22Rv1 (cell line): Measurements from ENCODE around the gene DCUN1D1.
"Not testable (repeated sequence)": the region's sequence is repeated elsewhere in the genome, so short reads cannot be mapped to it uniquely, and the experiment has no call there.

Source experiments
- H3K27ac ChIP-seq: fragments of 450-650 bp; 2 replicates; pipeline ENCODE4 v1.5.1; 2017
- CTCF ChIP-seq: fragments of 450-650 bp; IDR thresholded peaks from 2 replicates; pipeline ENCODE4 v1.5.1; 2017; ENCODE audit warnings: mild to moderate bottlenecking
- ZFX ChIP-seq: fragments of 450-650 bp; IDR thresholded peaks from 2 replicates; pipeline ENCODE4 v1.6.1; 2017; ENCODE audit warnings: antibody characterized with exemption, borderline replicate concordance

DCUN1D1 gene

GRCh38 chr3:183013074-183013473, 32.7 kb upstream of the DCUN1D1 start:
- no peak overlapping the region for H3K27ac ChIP-seq
- TF ChIP-seq CTCF (no peak), ZFX (no peak)

GRCh38 chr3:183008800-183009199, 28.5 kb upstream of the DCUN1D1 start:
- H3K27ac ChIP-seq, result no peak overlapping the region
- TF ChIP-seq ZFX (no peak), CTCF (no peak)

GRCh38 chr3:183008303-183008702, 28.0 kb upstream of the DCUN1D1 start:
- TF ChIP-seq CTCF (no peak), ZFX (no peak)
- H3K27ac ChIP-seq, result no peak overlapping the region

GRCh38 chr3:183006396-183007002, 26.2 kb upstream of the DCUN1D1 start:
- no peak overlapping the region for H3K27ac ChIP-seq
- no peak for TF ChIP-seq CTCF
- TF ChIP-seq ZFX, result no peak

- H3K27ac ChIP-seq, result no peak overlapping the region
- TF ChIP-seq CTCF (no peak), ZFX (no peak)
Observed at GRCh38 chr3:182999767-183000166, 19.4 kb upstream of the DCUN1D1 start.

- H3K27ac ChIP-seq, result not testable (repeated sequence)
Observed at GRCh38 chr3:182993486-182994201, 13.3 kb upstream of the DCUN1D1 start.

- TF ChIP-seq CTCF (no peak), ZFX (no peak)
- no peak overlapping the region for H3K27ac ChIP-seq
Observed at GRCh38 chr3:182989566-182989965, 9.2 kb upstream of the DCUN1D1 start.
